ENCODE data around the gene ANAPC15. TPM values are rescaled to one million over a fixed set of nuclear protein-coding genes. Genes with fewer than 3 reads are reported as not detected.
"Not testable (repeated sequence)": the region's sequence is repeated elsewhere in the genome, so short reads cannot be mapped to it uniquely, and the experiment has no call there.

ANAPC15 gene
- total and polyA plus RNA-seq, 2 of the 13 experiments (the other 11 are each of a cell fraction or from before 2014, with no cell fraction given), result 18.8 to 25.7 TPM

GRCh38 chr11:72144807-72145565 lies 32.5 kb upstream of the ANAPC15 start:
- H2AFZ ChIP-seq (ENCODE audit: low read length), result no peak overlapping the region
- intact Hi-C loops (cut with micrococcal nuclease; ENCODE audit: unreplicated experiment), result loop anchor here (1.0 kb wide), 1 partner anchor 120 kb away; no protein-coding TSS in a partner anchor

GRCh38 chr11:72142543-72142942 lies 30.0 kb upstream of the ANAPC15 start:
- H3K4me2 ChIP-seq (ENCODE audit: low read depth, low read length); H3K27me3 ChIP-seq (ENCODE audit: control insufficient read depth in 1 of 2, insufficient read depth in 2 of 2, low read length in 2 of 2); BruUV-seq (replicated peaks); H3K9me3 ChIP-seq (ENCODE audit: low read length); in situ Hi-C loops (cut with HindIII; ENCODE audit: extremely low pct_ligation_motif_present, low pct_unique_long_range_greater_than_20kb); FAIRE-seq; CTCF ChIA-PET (ENCODE audit: low intra/inter-chr PET ratio, low total read pairs); H3K9ac ChIP-seq (ENCODE audit: insufficient read depth, low read depth, low read length); H3K36me3 ChIP-seq (replicated peaks in 1 of 2; ENCODE audit: control insufficient read depth in 1 of 2, insufficient read depth in 2 of 2, low read length in 2 of 2); H4K20me1 ChIP-seq (ENCODE audit: insufficient read depth, low read length); POLR2A ChIA-PET; H3K27ac ChIP-seq (ENCODE audit: extremely low read length, insufficient read depth, low read length); H3K4me1 ChIP-seq (ENCODE audit: insufficient read depth, low read length); ATAC-seq; DNase-seq (ENCODE audit: low spot score); H2AFZ ChIP-seq (ENCODE audit: low read length); H3K79me2 ChIP-seq (ENCODE audit: insufficient read depth, low read length); H3K4me3 ChIP-seq (replicated peaks in 1 of 3; ENCODE audit: insufficient read depth in 1 of 3, low read depth in 2 of 3, low read length in 3 of 3): not testable (repeated sequence)
- intact Hi-C loops (cut with micrococcal nuclease; ENCODE audit: unreplicated experiment), result loop anchor here (2.0 kb wide), 1 partner anchor 38 kb away; no protein-coding TSS in a partner anchor
- no CpG with 5 or more reads among the region's 1 CpG for WGBS (ENCODE audit: low lambda C conversion rate)

More at GRCh38 chr11:72144807-72145565, 32.5 kb upstream of the ANAPC15 start:
- ChIA-PET CTCF (ENCODE audit: low intra/inter-chr PET ratio, low total read pairs) (no interaction called here), POLR2A (no interaction called here)
- Histone ChIP-seq H3K4me2 (ENCODE audit: low read depth, low read length) (no peak overlapping the region), H3K9ac (ENCODE audit: insufficient read depth, low read depth, low read length) (no peak overlapping the region), H3K27ac (ENCODE audit: extremely low read length, insufficient read depth, low read length) (no peak overlapping the region), H3K4me1 (ENCODE audit: insufficient read depth, low read length) (no peaks in the 10 kb centered on the region), H4K20me1 (ENCODE audit: insufficient read depth, low read length) (no peaks in the 10 kb centered on the region), H3K36me3 (replicated peaks in 1 of 2; ENCODE audit: control insufficient read depth in 1 of 2, insufficient read depth in 2 of 2, low read length in 2 of 2) (no peaks in the 10 kb centered on the region), H3K4me3 (replicated peaks in 1 of 3; ENCODE audit: insufficient read depth in 1 of 3, low read depth in 2 of 3, low read length in 3 of 3) (no peak overlapping the region), H3K79me2 (ENCODE audit: insufficient read depth, low read length) (no peaks in the 10 kb centered on the region), H3K27me3 (ENCODE audit: control insufficient read depth in 1 of 2, insufficient read depth in 2 of 2, low read length in 2 of 2) (peaks cover 0 to 3% of the 10 kb centered on the region in 2 experiments; a peak in 2 of 5 replicates), H3K9me3 (ENCODE audit: low read length) (no peaks in the 10 kb centered on the region)
- DNase-seq (ENCODE audit: low spot score), result no peak
- 50% methylated on average over 4 of the region's 4 CpGs for WGBS (ENCODE audit: low lambda C conversion rate)
- ATAC-seq, result no peak
- in situ Hi-C loops (cut with HindIII; ENCODE audit: extremely low pct_ligation_motif_present, low pct_unique_long_range_greater_than_20kb), result no loop called here
- no TSS peak for BruUV-seq (replicated peaks)
- no peak for TF ChIP-seq ERF (CRISPR knock-in tag; IDR thresholded peaks at IDR 0.05)
- no peak for TF ChIP-seq FOXP1 (IDR thresholded peaks at IDR 0.05)
- TF ChIP-seq FOXP1 (CRISPR knock-in tag; IDR thresholded peaks at IDR 0.05), result no peak
- TF ChIP-seq MIER2 (CRISPR knock-in tag; IDR thresholded peaks at IDR 0.05), result no peak
- no peak for TF ChIP-seq ZNF761 (CRISPR knock-in tag; conservative IDR thresholded peaks at IDR 0.05)
- TF ChIP-seq ZBTB4 (CRISPR knock-in tag; IDR thresholded peaks at IDR 0.05; ENCODE audit: borderline replicate concordance), result no peak
- no peak for TF ChIP-seq ZNF678 (CRISPR knock-in tag; IDR thresholded peaks at IDR 0.05)
- TF ChIP-seq MLLT10 (CRISPR knock-in tag; IDR thresholded peaks at IDR 0.05), result no peak
- TF ChIP-seq MEIS1 (CRISPR knock-in tag; IDR thresholded peaks at IDR 0.05; ENCODE audit: borderline replicate concordance), result no peak
- TF ChIP-seq KMT2B (CRISPR knock-in tag; IDR thresholded peaks at IDR 0.05), result no peak
- FAIRE-seq, result no peak

GRCh38 chr11:72142086-72142485 lies 29.6 kb upstream of the ANAPC15 start:
- H3K9me3 ChIP-seq (ENCODE audit: low read length); H3K36me3 ChIP-seq (replicated peaks in 1 of 2; ENCODE audit: control insufficient read depth in 1 of 2, insufficient read depth in 2 of 2, low read length in 2 of 2); H4K20me1 ChIP-seq (ENCODE audit: insufficient read depth, low read length); H3K4me3 ChIP-seq (replicated peaks in 1 of 3; ENCODE audit: insufficient read depth in 1 of 3, low read depth in 2 of 3, low read length in 3 of 3); H3K4me1 ChIP-seq (ENCODE audit: insufficient read depth, low read length); CTCF ChIA-PET (ENCODE audit: low intra/inter-chr PET ratio, low total read pairs); H3K4me2 ChIP-seq (ENCODE audit: low read depth, low read length); BruUV-seq (replicated peaks); FAIRE-seq; H3K27me3 ChIP-seq (ENCODE audit: control insufficient read depth in 1 of 2, insufficient read depth in 2 of 2, low read length in 2 of 2); POLR2A ChIA-PET; H3K27ac ChIP-seq (ENCODE audit: extremely low read length, insufficient read depth, low read length); H3K9ac ChIP-seq (ENCODE audit: insufficient read depth, low read depth, low read length); ATAC-seq; H3K79me2 ChIP-seq (ENCODE audit: insufficient read depth, low read length); in situ Hi-C loops (cut with HindIII; ENCODE audit: extremely low pct_ligation_motif_present, low pct_unique_long_range_greater_than_20kb); H2AFZ ChIP-seq (ENCODE audit: low read length); DNase-seq (ENCODE audit: low spot score): not testable (repeated sequence)
- WGBS (ENCODE audit: low lambda C conversion rate), result 0% methylated on average over 1 of the region's 1 CpG
- intact Hi-C loops (cut with micrococcal nuclease; ENCODE audit: unreplicated experiment), result loop anchor here (2.0 kb wide), 1 partner anchor 39 kb away; no protein-coding TSS in a partner anchor
